Calu3 (cell line): ENCODE measurements around the gene MMS22L. TPM values are rescaled to one million over a fixed set of nuclear protein-coding genes. Genes with fewer than 3 reads are reported as not detected.

Experiments
- BruUV-seq: library from RNA; stranded (reverse); fragments of 400-500 nt; replicated peaks from 2 replicates; lab custom pipeline; 2021; lab: Mats Ljungman, UMichigan
- CTCF ChIA-PET: fragments of 300-600 bp; sonication (Branson Sonifier 250); formaldehyde crosslinking; loops from one replicate; lab custom pipeline; 2022; ENCODE audit warnings: antibody characterized with exemption; lab: Charles Lee
- DNase-seq: peaks from one replicate; pipeline ENCODE4 v3.0.0; 2022
- H3K27ac Mint-ChIP-seq: one replicate; pipeline ENCODE4 v1.8.0; 2022; ENCODE audit warnings: mixed read lengths; ENCODE audit not compliant: unreplicated experiment
- H3K27me3 Mint-ChIP-seq: one replicate; pipeline ENCODE4 v1.8.0; 2022; ENCODE audit warnings: mixed read lengths; ENCODE audit not compliant: unreplicated experiment
- H3K36me3 Mint-ChIP-seq: one replicate; pipeline ENCODE4 v1.8.0; 2022; ENCODE audit warnings: mild to moderate bottlenecking, moderate library complexity, mixed read lengths; ENCODE audit not compliant: insufficient read depth, unreplicated experiment
- H3K4me1 Mint-ChIP-seq: one replicate; pipeline ENCODE4 v1.8.0; 2022; ENCODE audit warnings: mild to moderate bottlenecking, low read depth, mixed read lengths; ENCODE audit not compliant: unreplicated experiment
- H3K4me3 Mint-ChIP-seq: one replicate; pipeline ENCODE4 v1.8.0; 2022; ENCODE audit warnings: mild to moderate bottlenecking, low read depth, moderate library complexity, mixed read lengths; ENCODE audit not compliant: unreplicated experiment
- H3K9me3 Mint-ChIP-seq: one replicate; pipeline ENCODE4 v1.8.0; 2022; ENCODE audit warnings: low read depth, mixed read lengths; ENCODE audit not compliant: unreplicated experiment
- CTCF ChIP-seq: fragments of 200-600 bp; IDR thresholded peaks from one replicate; pipeline ENCODE4 v1.8.0; 2022; ENCODE audit warnings: antibody characterized with exemption; ENCODE audit not compliant: unreplicated experiment
- intact Hi-C: fragments of 100-400 bp; cut with micrococcal nuclease; formaldehyde crosslinking; loops from one replicate; pipeline ENCODE4 v1.10.0; 2022; ENCODE audit not compliant: unreplicated experiment
- total RNA-seq: library from RNA; stranded (reverse); gene quantifications from 2 replicates; pipeline ENCODE4 v1.2.3, GENCODE V29; 2022

MMS22L gene
- total RNA-seq, 1 experiment from 2014 or later: 26.0 TPM

- no peak for TF ChIP-seq CTCF
- Mint-ChIP-seq H3K9me3 (no peaks in the 10 kb centered on the region), H3K4me1 (no peaks in the 10 kb centered on the region), H3K4me3 (no peak overlapping the region), H3K36me3 (no peaks in the 10 kb centered on the region), H3K27me3 (no peaks in the 10 kb centered on the region), H3K27ac (no peak overlapping the region)
- CTCF ChIA-PET: interaction anchor here (0.7 kb wide), 1 partner anchor 12 kb away, joined by 4 read pairs; no protein-coding TSS in a partner anchor
- intact Hi-C loops: no loop called here
- no peak for DNase-seq
- no TSS peak for BruUV-seq
Observed at GRCh38 chr6:97205966-97206365, 77.0 kb downstream of the MMS22L start.

DNA sequence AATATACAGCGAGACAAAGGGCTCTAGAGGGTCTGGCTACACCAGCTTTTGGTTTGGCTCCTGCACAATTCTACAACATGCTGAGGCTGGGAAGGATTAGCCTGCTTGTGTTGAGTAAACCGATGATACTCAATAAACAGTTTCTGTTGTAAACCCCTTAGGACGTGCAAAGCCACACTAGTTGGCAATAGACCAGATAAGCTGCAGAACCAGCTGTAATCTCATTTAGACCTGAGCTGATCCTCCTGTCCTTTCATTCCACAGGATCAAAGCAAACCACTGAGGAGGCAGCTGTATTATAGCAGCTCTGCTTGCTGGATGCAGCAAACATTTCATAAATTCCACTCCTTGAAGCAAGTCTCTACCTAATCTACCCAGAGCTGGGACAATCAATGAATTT is 79.7 kb downstream of the MMS22L start:
- H3K9me3 Mint-ChIP-seq: no peaks in the 10 kb centered on the region
- no peak for TF ChIP-seq CTCF
- intact Hi-C loops: no loop called here
- no peaks in the 10 kb centered on the region for H3K27me3 Mint-ChIP-seq
- no peaks in the 10 kb centered on the region for H3K36me3 Mint-ChIP-seq
- no peak overlapping the region for H3K4me3 Mint-ChIP-seq
- CTCF ChIA-PET: no interaction called here
- no peak for DNase-seq
- no peak overlapping the region for H3K27ac Mint-ChIP-seq
- no peaks in the 10 kb centered on the region for H3K4me1 Mint-ChIP-seq
- no TSS peak for BruUV-seq

DNA sequence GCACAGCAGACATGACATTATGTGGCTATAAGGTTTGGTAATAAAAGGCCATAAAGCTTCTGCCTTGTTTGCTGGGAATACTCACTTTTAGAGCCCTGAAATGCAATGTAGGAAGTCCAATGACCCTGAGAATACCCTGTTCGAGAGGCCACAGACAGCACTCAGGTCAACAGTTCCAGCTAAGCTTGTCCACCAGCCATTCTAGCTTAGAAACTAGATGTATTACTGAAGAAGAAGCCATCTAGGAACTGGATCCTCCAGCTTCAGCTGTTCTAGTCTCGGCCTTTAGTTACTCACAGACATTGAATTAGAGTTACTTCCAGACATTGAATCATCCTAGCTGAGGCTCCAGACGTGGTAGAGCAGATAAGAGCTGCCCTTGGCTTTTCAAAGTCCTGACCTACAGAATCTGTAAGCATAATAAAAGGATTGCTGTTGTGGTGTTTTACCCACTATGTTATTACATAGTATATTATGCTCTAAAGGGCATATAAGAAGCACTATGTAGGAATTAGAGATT is 84.9 kb downstream of the MMS22L start:
- CTCF ChIA-PET: no interaction called here
- no peak for TF ChIP-seq CTCF
- BruUV-seq: no TSS peak
- Mint-ChIP-seq H3K36me3 (no peaks in the 10 kb centered on the region), H3K27ac (no peak overlapping the region), H3K4me3 (no peak overlapping the region), H3K27me3 (no peaks in the 10 kb centered on the region), H3K9me3 (no peaks in the 10 kb centered on the region), H3K4me1 (no peaks in the 10 kb centered on the region)
- intact Hi-C loops: no loop called here
- DNase-seq: no peak

DNA sequence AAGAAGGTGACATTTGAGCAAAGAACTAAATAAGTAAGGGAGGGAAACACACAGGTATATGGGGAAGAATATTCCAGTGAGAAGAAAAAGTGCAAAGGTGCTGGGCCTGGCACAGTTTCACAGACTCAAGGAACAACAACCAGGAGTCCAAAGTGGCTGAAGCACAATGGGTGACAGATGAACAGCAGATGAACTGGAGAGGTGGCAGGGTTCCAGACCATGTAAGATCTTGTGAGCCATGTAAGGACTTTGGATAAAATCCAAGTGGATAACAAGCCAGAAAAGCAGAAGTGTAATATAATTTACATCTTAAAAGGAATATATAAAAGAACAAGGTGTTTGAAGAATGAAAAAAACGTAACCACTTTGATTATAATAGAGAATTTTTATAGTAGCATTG is 87.9 kb downstream of the MMS22L start:
- H3K9me3 Mint-ChIP-seq: no peaks in the 10 kb centered on the region
- TF ChIP-seq CTCF: no peak
- intact Hi-C loops: no loop called here
- no peaks in the 10 kb centered on the region for H3K27me3 Mint-ChIP-seq
- H3K27ac Mint-ChIP-seq: no peak overlapping the region
- BruUV-seq: no TSS peak
- H3K4me1 Mint-ChIP-seq: no peaks in the 10 kb centered on the region
- H3K36me3 Mint-ChIP-seq: no peaks in the 10 kb centered on the region
- DNase-seq: no peak
- no peak overlapping the region for H3K4me3 Mint-ChIP-seq
- CTCF ChIA-PET: no interaction called here
